PC-3 (cell line): ENCODE data around the gene CRYBA1. TPM values are rescaled to one million over a fixed set of nuclear protein-coding genes. Genes with fewer than 3 reads are reported as not detected.
"Not testable (repeated sequence)": the region's sequence is repeated elsewhere in the genome, so short reads cannot be mapped to it uniquely, and the experiment has no call there.

ENCODE experiments used
- ATAC-seq: fragments of 200-7000 bp; cut with Tn5 transposase; 2 replicates; pipeline ENCODE4 v1.9.1; 2020; ENCODE audit warnings: mild to moderate bottlenecking, moderate library complexity
- BruUV-seq: library from RNA; stranded (reverse); fragments of 400-500 nt; replicated peaks from 2 replicates; lab custom pipeline; 2021; lab: Mats Ljungman, UMichigan
- CTCF ChIA-PET: fragments of 300-600 bp; sonication (Branson Sonifier 250); formaldehyde crosslinking; loops from one replicate; lab custom pipeline; 2022; ENCODE audit warnings: antibody characterized with exemption; lab: Charles Lee
- POLR2A ChIA-PET: fragments of 300-600 bp; sonication (Branson Sonifier 250); formaldehyde crosslinking; loops from one replicate; lab custom pipeline; 2022; ENCODE audit warnings: antibody characterized with exemption; ENCODE audit not compliant: unreplicated experiment; lab: Charles Lee
- DNase-seq: peaks from one replicate; pipeline ENCODE4 v3.0.0-alpha.2; 2015
- H2AFZ ChIP-seq: fragments of 300-600 bp; sonication (generic); 2 replicates; pipeline ENCODE4 v1.6.0; 2016; ENCODE audit warnings: antibody characterized with exemption, low read length
- H3F3A ChIP-seq: fragments of 300-600 bp; sonication (generic); one replicate; pipeline ENCODE4 v1.6.0; 2017; ENCODE audit warnings: antibody characterized with exemption, low read length, control low read depth, mild to moderate bottlenecking; ENCODE audit not compliant: unreplicated experiment
- H3K27ac ChIP-seq: fragments of 300-600 bp; sonication (generic); 2 replicates; pipeline ENCODE4 v1.5.1; 2016; ENCODE audit warnings: mild to moderate bottlenecking, low read length
- H3K27me3 ChIP-seq: fragments of 300-600 bp; sonication (generic); 2 replicates; pipeline ENCODE4 v1.6.1; 2016; ENCODE audit warnings: low read length, mixed read lengths
- H3K36me3 ChIP-seq: fragments of 300-600 bp; sonication (generic); 2 replicates; pipeline ENCODE4 v1.6.1; 2016; ENCODE audit warnings: low read depth, mixed run types, low read length, mixed read lengths
- H3K4me1 ChIP-seq: fragments of 300-600 bp; sonication (generic); 2 replicates; pipeline ENCODE4 v1.5.1; 2016; ENCODE audit warnings: low read length; ENCODE audit not compliant: insufficient read depth
- H3K4me2 ChIP-seq: fragments of 300-600 bp; sonication (generic); 2 replicates; pipeline ENCODE4 v1.6.0; 2016; ENCODE audit warnings: low read length
- H3K4me3 ChIP-seq: fragments of 300-600 bp; sonication (generic); 2 replicates; pipeline ENCODE4 v1.5.1; 2016; ENCODE audit warnings: mild to moderate bottlenecking, low read length, mixed read lengths
- H3K79me2 ChIP-seq: fragments of 300-600 bp; sonication (generic); 2 replicates; pipeline ENCODE4 v1.6.1; 2017; ENCODE audit warnings: low read length, mixed read lengths
- H3K9ac ChIP-seq: fragments of 300-600 bp; sonication (generic); 2 replicates; pipeline ENCODE4 v1.6.0; 2016; ENCODE audit warnings: mild to moderate bottlenecking, low read length
- H3K9me2 ChIP-seq: fragments of 300-600 bp; sonication (generic); replicated peaks from 2 replicates; pipeline ENCODE4 v1.6.1; 2016; ENCODE audit warnings: mixed run types, low read length, mixed read lengths
- H3K9me3 ChIP-seq: fragments of 300-600 bp; sonication (generic); 2 replicates; pipeline ENCODE4 v1.6.1; 2016; ENCODE audit warnings: low read length, mixed read lengths
- H4K20me1 ChIP-seq: fragments of 300-600 bp; sonication (generic); 2 replicates; pipeline ENCODE4 v1.6.1; 2016; ENCODE audit warnings: low read length, mixed read lengths
- CTCF ChIP-seq: fragments of 300-600 bp; sonication (generic); conservative IDR thresholded peaks from 2 replicates; pipeline ENCODE4 v1.5.1; 2017; ENCODE audit warnings: antibody characterized with exemption, low read depth, mild to moderate bottlenecking, low read length
- EZH2 ChIP-seq: fragments of 300-600 bp; sonication (generic); IDR thresholded peaks from one replicate; pipeline ENCODE4 v1.6.1; 2017; ENCODE audit warnings: antibody characterized with exemption, mild to moderate bottlenecking, low read length; ENCODE audit not compliant: unreplicated experiment
- EZH2phosphoT487 ChIP-seq: fragments of 300-600 bp; sonication (generic); IDR thresholded peaks from 2 replicates; pipeline ENCODE4 v1.6.1; 2018; ENCODE audit warnings: mild to moderate bottlenecking, antibody characterized with exemption, low read length, borderline replicate concordance
- intact Hi-C: fragments of 100-400 bp; cut with micrococcal nuclease; formaldehyde crosslinking; loops from 2 replicates; pipeline ENCODE4 v1.9.0; 2023
- total RNA-seq: library from RNA; depleted of rRNA; stranded (reverse); fragments of >200 nt; gene quantifications from 2 replicates; pipeline ENCODE4 v1.2.3, GENCODE V29; 2014

CRYBA1 gene
- total RNA-seq, 1 experiment from 2014 or later, result not detected

GRCh38 chr17:29263916-29264315, 17.3 kb downstream of the CRYBA1 start:
- no peak for TF ChIP-seq CTCF
- TF ChIP-seq EZH2phosphoT487, result no peak
- no peak for TF ChIP-seq EZH2
- Histone ChIP-seq H3K9me3 (no peaks in the 10 kb centered on the region), H2AFZ (no peak overlapping the region), H3F3A (no peaks in the 10 kb centered on the region), H3K27ac (no peak overlapping the region), H4K20me1 (peaks cover 10% of the 10 kb centered on the region; the same call in 1 of the 2 replicates), H3K9ac (no peak overlapping the region), H3K4me3 (no peak overlapping the region), H3K36me3 (peaks cover 44% of the 10 kb centered on the region), H3K27me3 (no peaks in the 10 kb centered on the region), H3K4me1 (no peaks in the 10 kb centered on the region), H3K9me2 (no peaks in the 10 kb centered on the region), H3K4me2 (no peak overlapping the region), H3K79me2 (peaks cover 15% of the 10 kb centered on the region)
- intact Hi-C loops, result no loop called here
- BruUV-seq, result no TSS peak
- ATAC-seq (no peak), DNase-seq (no peak)
- CTCF ChIA-PET, result no interaction called here
- POLR2A ChIA-PET, result no interaction called here

DNA sequence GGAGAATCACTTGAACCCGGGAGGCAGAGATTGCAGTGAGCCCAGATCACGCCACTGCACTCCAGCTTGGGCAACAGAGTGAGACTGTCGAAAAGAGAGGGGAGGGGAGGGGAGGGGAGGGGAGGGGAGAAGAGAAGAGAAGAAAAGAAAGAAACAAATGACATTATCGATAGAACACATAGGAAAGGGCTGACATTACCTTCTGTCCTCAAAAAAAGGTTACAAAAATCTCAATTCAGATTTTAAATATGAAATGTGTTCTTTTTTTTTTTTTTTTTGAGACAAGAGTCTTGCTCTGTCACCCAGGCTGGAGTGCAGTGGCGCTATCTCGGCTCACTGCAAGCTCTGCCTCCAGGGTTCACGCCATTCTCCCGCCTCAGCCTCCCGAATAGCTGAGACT, 25.3 kb downstream of the CRYBA1 start:
- BruUV-seq, H3K4me3 ChIP-seq, H3F3A ChIP-seq, ATAC-seq, H3K9me3 ChIP-seq, H3K9ac ChIP-seq, H3K27me3 ChIP-seq, CTCF ChIA-PET, H3K4me1 ChIP-seq, H3K27ac ChIP-seq, DNase-seq, POLR2A ChIA-PET, intact Hi-C loops, H2AFZ ChIP-seq, H3K9me2 ChIP-seq, H3K4me2 ChIP-seq: not testable (repeated sequence)
- Histone ChIP-seq H3K79me2 (peaks cover 81% of the 10 kb centered on the region), H4K20me1 (peaks cover 36% of the 10 kb centered on the region), H3K36me3 (peaks cover 23% of the 10 kb centered on the region)

GRCh38 chr17:29273924-29274323, 27.3 kb downstream of the CRYBA1 start:
- no peak for TF ChIP-seq EZH2phosphoT487
- no peak for TF ChIP-seq EZH2
- TF ChIP-seq CTCF, result no peak
- H3K4me2 ChIP-seq, result no peak overlapping the region
- H3K27ac ChIP-seq, result no peak overlapping the region
- DNase-seq (no peak), ATAC-seq (no peak)
- POLR2A ChIA-PET, result no interaction called here
- H4K20me1 ChIP-seq, result peaks cover 47% of the 10 kb centered on the region
- H3K36me3 ChIP-seq, result peaks cover 28% of the 10 kb centered on the region
- no peaks in the 10 kb centered on the region; the same call in 1 of the 2 replicates for H3K4me1 ChIP-seq
- H3K9ac ChIP-seq, result no peak overlapping the region
- H3K27me3 ChIP-seq, result no peaks in the 10 kb centered on the region
- H3K9me2 ChIP-seq, result no peaks in the 10 kb centered on the region
- peaks cover 5% of the 10 kb centered on the region for H3F3A ChIP-seq
- no peaks in the 10 kb centered on the region for H3K9me3 ChIP-seq
- no peak overlapping the region for H2AFZ ChIP-seq
- CTCF ChIA-PET, result no interaction called here
- H3K4me3 ChIP-seq, result no peak overlapping the region
- H3K79me2 ChIP-seq, result peaks cover 94% of the 10 kb centered on the region
- intact Hi-C loops, result no loop called here
- no TSS peak for BruUV-seq
